Left ventricle myocardium inferior (tissue), 1 donor: ENCODE results near the gene SPG7. TPM values are rescaled to one million over a fixed set of nuclear protein-coding genes. Genes with fewer than 3 reads are reported as not detected.

ENCODE experiments used
- DNase-seq: peaks from one replicate; pipeline ENCODE4 v3.0.0-alpha.2; 2020
- H3K27ac ChIP-seq: fragments of 200-600 bp; replicated peaks from 2 replicates; pipeline ENCODE4 v1.8.0; 2021
- H3K27me3 ChIP-seq: fragments of 200-600 bp; 2 replicates; pipeline ENCODE4 v1.8.0; 2021; ENCODE audit warnings: low read depth
- H3K36me3 ChIP-seq: fragments of 200-600 bp; 2 replicates; pipeline ENCODE4 v1.8.0; 2021
- H3K4me1 ChIP-seq: fragments of 200-600 bp; 2 replicates; pipeline ENCODE4 v1.8.0; 2021
- H3K4me3 ChIP-seq: fragments of 200-600 bp; 2 replicates; pipeline ENCODE4 v1.8.0; 2021; ENCODE audit warnings: mild to moderate bottlenecking, moderate library complexity
- H3K9me3 ChIP-seq: fragments of 200-600 bp; replicated peaks from 2 replicates; pipeline ENCODE4 v1.8.0; 2021
- CTCF ChIP-seq: fragments of 200-600 bp; IDR thresholded peaks from 2 replicates; pipeline ENCODE4 v1.8.0; 2021; ENCODE audit warnings: antibody characterized with exemption, mild to moderate bottlenecking, borderline replicate concordance
- intact Hi-C: fragments of 100-400 bp; cut with micrococcal nuclease; formaldehyde crosslinking; loops from one replicate; pipeline ENCODE4 v1.11.0; 2022
- total RNA-seq: library from RNA; stranded (reverse); fragmentation: NEBNext Ultra II Directional; extraction: Animal tissue kit (Norgen Biotek cat#: 25700); gene quantifications from one replicate; pipeline ENCODE4 v1.2.1, GENCODE V29; 2021
- donor health status: DM: no; HTN: yes; CAD: no; lungs with severe emphysema.

The SPG7 gene
- total RNA-seq, 1 donor from 2014 or later, result 104 TPM

DNA sequence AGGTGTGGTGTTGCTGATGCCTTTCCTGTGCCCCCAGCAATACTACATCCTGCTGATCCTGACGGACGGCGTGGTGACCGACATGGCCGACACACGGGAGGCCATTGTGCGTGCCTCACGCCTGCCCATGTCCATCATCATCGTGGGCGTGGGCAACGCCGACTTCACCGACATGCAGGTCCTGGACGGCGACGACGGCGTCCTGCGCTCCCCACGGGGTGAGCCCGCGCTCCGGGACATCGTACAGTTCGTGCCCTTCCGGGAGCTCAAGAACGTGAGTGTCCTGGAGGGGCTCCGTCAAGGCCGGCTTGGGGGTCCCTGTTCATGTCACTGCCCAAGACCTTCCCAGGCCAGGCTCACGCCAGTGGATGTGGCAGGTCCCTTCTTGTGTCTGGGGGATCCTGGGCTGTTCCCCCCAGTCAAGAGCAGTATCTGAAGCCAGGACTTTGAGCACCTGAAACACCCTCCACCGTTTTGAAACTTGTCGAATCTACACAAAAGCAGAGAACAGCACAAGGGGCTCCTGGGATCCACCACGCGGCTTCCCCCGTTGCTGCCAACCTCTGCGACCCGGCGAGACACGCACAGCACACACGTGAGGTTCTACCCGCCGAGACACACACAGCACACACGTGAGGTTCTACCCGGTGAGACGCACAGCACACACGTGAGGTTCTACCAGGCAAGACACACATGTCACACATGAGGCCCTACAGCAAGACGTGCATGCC, 87.3 kb downstream of the SPG7 start:
- no peak for TF ChIP-seq CTCF
- intact Hi-C loops, result no loop called here
- Histone ChIP-seq H3K9me3 (no peaks in the 10 kb centered on the region), H3K27ac (no peak overlapping the region), H3K27me3 (no peaks in the 10 kb centered on the region), H3K4me1 (no peaks in the 10 kb centered on the region), H3K4me3 (no peak overlapping the region), H3K36me3 (no peaks in the 10 kb centered on the region)
- no peak for DNase-seq

DNA sequence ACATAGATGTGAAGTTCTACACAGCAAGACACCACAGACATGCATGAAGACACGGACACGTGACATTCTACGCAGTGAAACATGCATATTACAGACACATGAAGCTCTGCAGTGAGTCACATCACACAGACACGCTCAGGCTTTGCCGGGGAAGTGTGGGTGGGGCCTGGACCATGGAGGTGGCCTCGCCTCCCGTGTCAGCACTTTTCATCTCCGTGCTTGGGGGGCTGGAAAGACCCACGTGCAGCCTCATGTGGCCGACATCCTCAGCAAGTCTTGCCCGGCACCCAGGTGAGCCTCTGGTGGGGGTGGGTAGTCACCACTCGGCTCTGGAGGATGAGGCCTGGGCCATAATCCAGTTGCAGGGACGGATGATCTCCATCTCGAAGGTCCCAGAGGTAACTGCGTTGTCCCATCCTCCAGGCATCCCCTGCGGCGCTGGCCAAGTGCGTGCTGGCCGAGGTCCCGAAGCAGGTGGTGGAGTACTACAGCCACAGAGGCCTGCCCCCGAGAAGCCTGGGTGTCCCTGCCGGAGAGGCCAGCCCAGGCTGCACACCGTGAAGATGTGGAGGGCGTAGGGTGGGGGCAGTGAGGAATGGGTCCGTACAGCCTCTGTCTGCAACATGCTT, 88.0 kb downstream of the SPG7 start:
- DNase-seq, result no peak
- intact Hi-C loops, result no loop called here
- Histone ChIP-seq H3K27ac (no peak overlapping the region), H3K9me3 (no peaks in the 10 kb centered on the region), H3K4me3 (no peak overlapping the region), H3K36me3 (no peaks in the 10 kb centered on the region), H3K4me1 (no peaks in the 10 kb centered on the region), H3K27me3 (no peaks in the 10 kb centered on the region)
- no peak for TF ChIP-seq CTCF

GRCh38 chr16:89596957-89597649, 88.9 kb downstream of the SPG7 start:
- no peak for DNase-seq
- Histone ChIP-seq H3K27me3 (peaks cover 5% of the 10 kb centered on the region), H3K27ac (no peak overlapping the region), H3K9me3 (no peaks in the 10 kb centered on the region), H3K4me1 (peaks cover under 1% of the 10 kb centered on the region), H3K36me3 (no peaks in the 10 kb centered on the region), H3K4me3 (no peak overlapping the region)
- TF ChIP-seq CTCF, result no peak
- intact Hi-C loops, result no loop called here

DNA sequence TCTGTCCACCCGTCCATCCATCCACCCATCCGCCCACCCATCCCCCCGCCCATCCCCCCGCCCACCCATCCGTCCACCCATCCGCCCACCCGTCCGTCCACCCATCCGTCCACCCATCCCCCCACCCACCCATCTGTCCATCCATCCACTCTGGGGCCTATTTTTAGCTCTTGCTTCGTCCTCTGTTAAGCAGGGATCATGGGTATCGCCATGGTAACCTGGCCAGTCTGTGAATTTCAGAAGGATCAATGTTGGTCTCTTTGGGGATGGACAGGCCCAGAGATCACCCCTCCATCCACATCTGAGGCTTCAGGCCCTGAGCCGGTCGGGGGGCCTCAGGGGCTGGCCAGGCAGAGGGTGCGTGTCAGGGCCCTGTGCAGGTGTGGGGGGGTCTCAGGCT, 90.0 kb downstream of the SPG7 start:
- Histone ChIP-seq H3K9me3 (no peaks in the 10 kb centered on the region), H3K4me3 (no peak overlapping the region), H3K4me1 (peaks cover 9% of the 10 kb centered on the region), H3K36me3 (no peaks in the 10 kb centered on the region), H3K27me3 (peaks cover 16% of the 10 kb centered on the region), H3K27ac (no peak overlapping the region)
- no peak for TF ChIP-seq CTCF
- DNase-seq, result no peak
- intact Hi-C loops, result no loop called here

DNA sequence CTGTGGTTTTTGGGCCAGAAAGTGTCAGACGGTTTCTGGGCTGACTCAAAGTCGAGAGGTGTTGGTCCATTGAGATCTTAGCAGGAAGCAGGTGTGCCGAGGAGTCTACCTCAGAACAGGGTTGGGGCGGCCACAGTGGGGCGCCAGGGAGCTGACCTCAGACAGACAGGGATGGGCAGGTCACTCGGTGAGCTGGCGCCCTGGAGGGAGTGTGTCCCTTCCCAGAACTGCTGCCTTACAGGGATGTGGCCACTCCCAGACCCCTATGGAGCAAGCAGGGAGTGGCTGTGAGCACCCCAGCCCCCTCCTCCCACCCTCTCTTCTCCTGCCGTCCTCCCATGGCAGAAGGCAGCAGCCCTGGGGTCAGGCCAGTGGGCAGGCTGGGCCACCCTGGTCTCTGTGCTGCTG, 91.3 kb downstream of the SPG7 start:
- no peak for TF ChIP-seq CTCF
- Histone ChIP-seq H3K27ac (no peak overlapping the region), H3K4me3 (no peak overlapping the region), H3K36me3 (no peaks in the 10 kb centered on the region), H3K4me1 (peaks cover 9% of the 10 kb centered on the region), H3K9me3 (no peaks in the 10 kb centered on the region), H3K27me3 (peaks cover 20% of the 10 kb centered on the region)
- DNase-seq, result no peak
- intact Hi-C loops, result no loop called here
